NB4 (cell line): Measurements from ENCODE around the gene INPP5B.
A peak's percentile ranks its signal among the peaks of the same experiment; 100 is the strongest.

Source experiments
- DNase-seq: peaks from one replicate; pipeline ENCODE4 v3.0.0; 2010; ENCODE audit warnings: low read depth
- H3K4me3 ChIP-seq: one replicate; pipeline ENCODE4 v1.5.1; 2011; ENCODE audit warnings: mild to moderate bottlenecking, low read depth, low read length, moderate library complexity
- CTCF ChIP-seq: IDR thresholded peaks from one replicate; pipeline ENCODE4 v1.5.1; 2012; ENCODE audit warnings: low read depth, low read length
- MYC ChIP-seq: IDR thresholded peaks from 2 replicates; pipeline ENCODE4 v1.6.1; 2011; ENCODE audit warnings: low read depth, low read length
- POLR2A ChIP-seq: IDR thresholded peaks from 2 replicates; pipeline ENCODE4 v1.6.1; 2011; ENCODE audit warnings: mild to moderate bottlenecking; ENCODE audit not compliant: insufficient read length; ENCODE audit errors: extremely low read depth
- TF ChIP-seq, protein P1 (sequence below): IDR thresholded peaks from 2 replicates; pipeline ENCODE4 v1.6.1; 2011; ENCODE audit warnings: low read depth, low read length

INPP5B gene

DNA sequence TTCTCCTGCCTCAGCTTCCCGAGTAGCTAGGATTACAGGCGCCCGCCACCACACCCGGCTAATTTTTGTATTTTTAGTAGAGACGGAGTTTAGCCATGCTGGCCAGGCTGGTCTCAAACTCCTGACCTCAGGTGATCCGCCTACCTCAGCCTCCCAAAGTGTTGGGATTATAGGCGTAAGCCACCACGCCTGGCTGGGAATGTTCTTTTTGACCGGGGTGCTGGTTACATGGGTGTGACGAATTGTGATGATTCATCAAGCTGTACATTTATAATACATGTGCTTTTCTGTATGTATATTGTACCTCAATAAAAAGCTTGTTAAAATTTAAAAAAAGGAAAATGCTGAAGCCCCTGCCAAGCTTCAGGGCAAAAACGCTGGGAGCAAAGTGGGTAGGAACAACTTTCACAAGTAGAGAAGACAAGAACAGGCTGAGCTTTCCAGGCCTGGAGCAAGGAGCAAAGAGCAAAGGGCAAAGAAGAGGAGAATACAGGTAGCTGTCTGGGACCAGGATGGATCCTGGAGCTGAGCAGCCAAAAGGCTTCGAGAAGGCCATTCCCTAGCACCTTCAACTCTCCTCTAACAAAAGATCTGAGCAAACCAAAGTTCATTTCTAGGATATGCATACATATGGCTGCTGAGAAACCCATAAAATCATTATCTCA, 118.3 kb downstream of the INPP5B start:
- no peak overlapping the region for H3K4me3 ChIP-seq
- TF ChIP-seq CTCF = no peak
- TF ChIP-seq POLR2A = no peak
- TF ChIP-seq MYC = no peak
- TF ChIP-seq, protein P1, sequence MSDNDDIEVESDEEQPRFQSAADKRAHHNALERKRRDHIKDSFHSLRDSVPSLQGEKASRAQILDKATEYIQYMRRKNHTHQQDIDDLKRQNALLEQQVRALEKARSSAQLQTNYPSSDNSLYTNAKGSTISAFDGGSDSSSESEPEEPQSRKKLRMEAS = no peak
- no peak for DNase-seq

DNA sequence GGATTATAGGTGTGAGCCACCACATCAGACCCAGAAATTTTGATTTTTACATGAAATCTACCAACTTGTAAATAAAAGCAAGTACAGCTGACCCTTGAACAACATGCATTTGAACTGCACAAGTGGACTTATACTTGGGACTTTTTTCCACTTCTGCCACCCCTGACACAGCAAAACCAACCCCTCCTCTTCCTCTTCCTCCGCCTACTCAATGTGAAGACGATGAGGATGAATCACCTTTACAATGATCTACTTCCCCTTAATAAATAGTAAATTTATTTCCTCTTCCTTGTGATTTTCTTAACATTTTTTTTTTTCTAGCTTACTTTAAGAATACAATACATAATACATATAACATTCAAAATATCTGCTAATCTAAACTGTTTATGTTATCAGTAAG, 121.3 kb downstream of the INPP5B start:
- TF ChIP-seq, protein P1 = no peak
- TF ChIP-seq MYC = no peak
- DNase-seq = peak; percentile 27
- no peak overlapping the region for H3K4me3 ChIP-seq

DNA sequence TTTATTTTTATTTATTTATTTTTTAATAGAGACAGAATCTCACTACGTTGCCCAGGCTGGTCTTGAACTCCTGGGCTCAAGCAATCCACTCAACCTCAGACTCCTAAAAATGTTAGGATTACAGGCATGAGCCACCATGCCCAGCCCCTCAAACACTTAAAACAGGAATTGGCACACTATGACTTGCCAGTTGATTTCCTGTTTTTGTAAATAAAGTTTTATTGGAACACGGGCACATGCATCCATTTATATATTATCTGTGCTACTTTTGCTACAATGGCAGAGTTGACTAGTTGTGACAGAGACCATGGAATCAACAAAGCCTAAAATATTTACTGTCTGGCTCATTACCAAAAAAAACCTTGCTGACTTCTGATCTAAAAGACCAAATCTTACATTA, 122.9 kb downstream of the INPP5B start:
- TF ChIP-seq CTCF (no peak), POLR2A (no peak), MYC (no peak)
- TF ChIP-seq, protein P1 = no peak
- DNase-seq = no peak

DNA sequence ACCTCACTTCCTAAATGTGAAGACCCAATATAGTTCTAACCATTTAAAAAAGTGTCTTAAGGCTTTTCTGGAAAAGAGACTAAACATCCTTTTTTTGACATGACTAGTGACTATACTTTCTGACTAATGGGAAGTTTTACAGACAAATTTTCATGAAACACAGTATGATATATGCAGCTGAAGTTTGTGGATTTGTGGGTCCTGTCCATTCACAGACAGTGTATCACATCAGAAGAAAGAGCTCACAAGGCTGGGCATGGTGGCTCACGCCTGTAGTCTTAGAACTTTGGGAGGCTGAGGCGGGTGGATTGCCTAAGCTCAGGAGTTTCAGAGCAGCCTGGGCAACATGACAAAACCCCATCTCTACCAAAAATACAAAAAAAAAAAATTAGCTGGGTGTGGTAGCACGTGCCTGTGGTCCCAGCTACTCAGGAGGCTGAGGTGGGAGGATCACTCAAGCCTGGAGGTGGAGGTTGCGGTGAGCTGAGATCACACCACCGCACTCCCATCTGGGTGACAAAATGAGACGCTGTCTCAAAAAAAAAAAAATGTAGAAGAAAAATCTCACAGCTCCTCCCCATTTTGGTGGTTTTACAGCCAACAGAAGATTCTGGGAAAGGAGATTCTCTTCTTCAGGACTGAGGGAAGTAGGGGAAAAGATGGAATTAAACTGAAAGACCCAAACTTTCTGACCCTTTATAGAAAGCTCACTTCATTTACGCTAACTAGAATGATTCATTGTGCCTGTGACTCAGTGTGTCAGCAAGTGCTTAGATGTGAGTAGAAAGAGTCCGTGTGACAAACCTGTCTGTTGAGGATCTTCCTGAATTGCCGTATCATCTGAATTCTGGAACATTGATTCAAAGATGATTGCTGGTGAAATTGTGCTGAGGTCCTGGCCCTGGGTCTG, 123.7 kb downstream of the INPP5B start:
- H3K4me3 ChIP-seq = no peak overlapping the region
- TF ChIP-seq CTCF = no peak
- TF ChIP-seq POLR2A = no peak
- TF ChIP-seq MYC = no peak
- TF ChIP-seq, protein P1 = no peak
- no peak for DNase-seq

More for the DNA sequence above, 122.9 kb downstream of the INPP5B start:
- H3K4me3 ChIP-seq = no peak overlapping the region

- no peak overlapping the region for H3K4me3 ChIP-seq
Measured at GRCh38 chr1:37821481-37821880, 125.4 kb downstream of the INPP5B start.

More at GRCh38 chr1:37821481-37821880, 125.4 kb downstream of the INPP5B start:
- DNase-seq = no peak
- TF ChIP-seq POLR2A (no peak), MYC (no peak), CTCF (no peak)
- TF ChIP-seq, protein P1 = no peak
